ENCODE measurements around the gene ADD1.

The ADD1 gene

DNA sequence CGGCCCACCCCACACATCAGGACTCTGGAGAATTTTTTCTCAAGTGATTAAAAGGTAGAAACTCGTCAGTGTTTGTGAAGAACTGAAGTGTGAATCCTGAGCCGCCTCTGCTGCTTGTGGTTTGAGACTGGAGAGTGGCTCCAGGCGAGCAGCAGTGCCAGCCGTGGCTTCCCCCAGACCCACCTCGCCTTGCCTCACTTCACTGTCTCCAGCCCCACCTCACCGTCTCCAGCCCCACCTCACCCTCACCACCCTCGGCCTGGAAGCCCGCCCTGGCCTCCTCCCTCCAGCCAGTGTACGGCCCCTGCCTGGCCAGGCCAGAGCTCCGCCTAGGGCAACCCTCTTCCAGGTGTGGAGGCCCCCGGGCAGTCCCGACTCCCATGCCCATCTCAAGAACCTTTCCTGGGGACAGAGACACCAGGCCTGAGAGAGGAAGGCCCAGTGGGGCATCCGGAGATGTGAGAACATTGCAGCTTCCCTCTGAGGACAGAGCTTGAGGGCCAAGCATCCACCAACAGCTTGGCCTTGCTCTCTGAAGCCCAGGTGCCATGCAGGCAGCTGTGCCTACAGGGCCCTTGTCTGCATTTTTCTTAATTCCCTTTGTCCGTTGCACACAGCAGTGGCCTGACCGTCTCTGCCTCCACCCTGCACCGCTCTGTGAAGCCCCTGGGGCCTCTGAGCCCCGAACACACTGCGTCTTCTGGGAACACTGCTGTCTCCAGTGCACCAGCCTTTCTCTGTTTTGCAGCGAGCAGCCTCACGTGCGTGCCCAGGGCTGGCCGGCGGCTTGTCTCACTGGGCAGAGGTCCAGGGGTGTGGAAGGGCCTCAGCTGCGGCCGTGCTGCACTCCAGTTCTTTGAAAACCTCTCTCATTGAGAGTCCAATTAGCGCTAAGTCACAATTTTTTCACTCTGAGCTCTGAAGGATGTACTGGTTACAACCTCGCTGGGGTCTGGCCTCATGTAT, 37.0 kb upstream of the ADD1 start:
- DNase-seq, result no peak

DNA sequence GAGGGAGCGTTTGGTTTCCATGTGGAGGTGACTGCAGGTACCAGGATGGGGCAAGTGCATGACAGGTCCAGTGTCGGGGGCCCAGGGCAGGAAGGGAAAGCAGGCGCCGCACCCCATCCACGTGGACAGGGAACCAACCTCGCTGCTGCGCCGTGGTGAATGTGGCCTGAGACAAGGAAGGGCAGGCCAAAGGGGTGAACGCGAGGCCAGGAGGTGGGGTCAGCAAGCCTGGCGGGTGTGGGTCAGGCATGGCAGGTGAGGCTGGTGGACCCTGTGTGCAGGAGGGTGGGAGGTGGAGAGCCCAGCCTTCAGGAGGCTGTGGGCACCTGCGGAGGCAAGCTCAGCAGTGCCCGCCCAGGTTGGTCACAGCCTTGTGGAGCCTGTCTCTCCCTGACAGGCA, 36.1 kb upstream of the ADD1 start:
- no peak for DNase-seq

DNA sequence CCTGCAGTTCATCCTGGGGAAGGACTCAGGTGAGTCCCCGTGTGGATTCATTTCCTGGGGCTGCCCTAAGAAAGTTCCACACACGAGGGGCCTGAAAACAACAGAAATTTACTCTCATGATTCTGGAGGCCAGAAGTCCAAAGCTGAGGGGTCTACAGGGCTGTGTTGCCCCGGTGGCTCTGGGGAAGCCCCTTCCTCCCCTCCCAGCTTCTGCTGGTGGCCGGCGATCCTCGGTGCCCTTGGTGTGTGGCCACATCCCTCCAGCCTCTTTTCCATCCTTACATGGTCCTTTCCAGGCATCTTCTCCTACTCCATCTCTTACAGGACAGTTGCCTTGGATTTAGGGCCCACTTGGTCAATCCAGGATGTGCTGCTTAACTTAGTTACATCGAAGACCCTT, 35.6 kb upstream of the ADD1 start:
- DNase-seq, result no peak

DNA sequence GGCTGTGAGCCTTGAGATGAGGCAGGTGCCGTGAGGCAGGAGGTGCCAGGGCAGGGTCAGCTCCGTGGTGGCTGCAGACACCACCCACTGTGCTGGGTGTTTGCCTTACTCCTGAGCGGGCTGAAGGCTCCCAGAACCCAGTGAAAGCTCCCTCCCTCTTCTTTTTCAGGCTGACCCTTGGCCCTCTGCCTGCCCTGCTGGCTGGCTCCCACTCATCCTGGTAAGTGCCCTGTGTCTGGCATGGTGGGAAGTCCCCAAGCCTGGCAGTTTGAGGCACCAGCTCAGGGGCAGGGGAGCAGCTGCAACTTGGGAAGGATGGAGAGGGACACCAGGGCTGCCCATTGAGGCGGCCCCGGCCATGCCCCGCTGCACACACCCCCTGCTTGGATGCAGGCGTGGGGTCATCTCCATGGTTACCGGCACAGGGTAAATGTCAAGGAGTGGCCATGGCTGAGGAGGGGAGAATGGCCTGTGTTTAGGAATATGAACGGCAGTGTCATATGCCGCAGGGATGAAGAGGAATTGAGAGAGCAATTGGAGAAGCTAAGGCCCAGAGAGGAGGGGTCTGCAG, 33.9 kb upstream of the ADD1 start:
- DNase-seq, result no peak

DNA sequence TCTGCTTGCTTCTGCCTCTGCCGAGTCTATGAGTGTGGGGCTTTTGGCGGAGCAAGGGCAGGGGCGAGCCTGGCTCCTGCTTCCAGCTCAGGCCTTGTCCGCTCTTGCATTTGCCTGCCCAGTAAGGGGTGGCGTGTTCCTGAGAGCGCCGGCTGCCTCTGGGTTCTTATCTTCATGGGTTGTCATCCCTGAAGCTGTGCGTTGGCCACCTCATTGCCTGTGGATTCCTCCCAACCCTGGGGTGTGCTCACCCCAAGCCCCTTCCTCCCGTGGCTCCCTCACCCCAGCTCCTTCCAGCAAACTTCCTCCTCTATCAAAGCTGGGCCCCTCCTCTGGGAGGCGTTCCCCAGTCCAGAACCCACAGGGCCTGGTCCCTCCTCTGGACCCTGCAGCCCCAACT, 33.3 kb upstream of the ADD1 start:
- no peak for DNase-seq

DNA sequence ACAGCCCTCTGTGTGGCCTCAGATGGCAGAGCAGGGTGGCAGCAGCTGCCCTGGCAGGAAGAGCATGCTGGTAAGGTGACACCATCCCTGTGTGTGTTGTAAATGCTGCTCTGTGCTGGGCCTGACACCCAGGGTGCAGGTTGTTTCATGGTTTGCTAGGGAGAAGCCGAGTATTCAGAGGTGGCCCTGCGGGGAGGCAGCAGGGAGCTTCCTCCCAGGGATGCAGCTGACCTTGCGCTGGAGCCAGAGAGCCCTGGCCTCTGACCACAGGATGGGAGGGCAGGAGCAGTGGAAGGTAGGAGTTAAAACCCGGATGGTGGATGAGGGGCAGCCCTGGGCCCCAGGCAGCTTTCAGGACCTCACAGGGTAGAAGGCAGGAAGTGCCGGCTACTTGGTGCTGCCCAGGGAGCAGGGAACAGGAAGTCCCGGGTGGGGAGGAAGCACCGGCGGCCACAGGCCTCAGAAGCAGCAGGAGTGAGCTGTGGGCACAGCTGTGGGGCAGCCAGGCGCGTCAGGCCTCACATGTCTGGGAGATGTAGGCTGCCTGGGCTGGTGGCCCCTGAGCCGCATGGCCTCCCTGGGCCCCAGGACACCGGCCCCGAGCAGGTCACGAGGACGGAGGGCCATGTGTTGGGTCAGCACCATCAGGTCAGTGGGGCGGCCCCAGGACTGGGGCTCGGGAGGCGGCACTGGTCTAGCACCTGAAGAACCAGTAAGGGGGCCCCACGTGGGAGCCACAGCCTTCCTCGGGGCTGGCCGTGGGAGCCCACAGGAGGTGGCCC, 31.6 kb upstream of the ADD1 start:
- DNase-seq, result peak; percentile 46

DNA sequence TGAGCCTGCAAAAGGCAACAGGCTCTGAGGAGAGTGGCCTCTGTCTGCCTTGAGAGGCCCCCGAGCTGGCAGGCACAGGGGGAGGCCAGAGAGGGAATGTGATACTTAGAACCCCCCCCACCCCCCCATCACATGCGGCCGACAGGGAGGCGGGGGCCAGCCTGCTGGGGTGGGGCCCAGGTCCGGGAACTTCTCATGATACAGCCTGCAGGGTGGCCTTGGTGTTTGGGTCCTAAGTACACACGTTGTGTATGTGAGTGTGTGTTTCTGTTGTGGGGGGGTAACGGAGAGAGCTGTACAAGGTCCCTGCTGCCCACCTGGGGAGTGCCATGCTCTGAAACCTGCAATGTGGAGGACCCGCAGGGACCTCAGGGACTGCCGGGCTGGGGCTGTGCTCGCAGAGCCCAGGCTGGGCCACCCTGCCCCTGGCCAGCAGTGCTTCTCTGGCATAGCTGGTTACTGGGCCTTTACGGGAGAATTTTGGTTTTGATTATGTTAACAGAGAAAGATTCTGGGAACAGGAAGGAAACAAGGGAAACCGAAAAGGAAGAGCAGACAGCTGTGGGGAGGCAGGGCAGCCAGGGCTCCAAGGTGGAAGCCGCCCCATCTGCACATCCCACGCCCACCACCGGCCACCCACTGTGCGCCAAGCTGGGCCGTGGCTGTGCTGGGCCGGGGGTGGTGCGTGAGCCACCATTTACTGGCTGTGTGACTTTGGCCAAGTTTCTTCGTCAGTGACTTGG, 30.9 kb upstream of the ADD1 start:
- no peak for DNase-seq

DNA sequence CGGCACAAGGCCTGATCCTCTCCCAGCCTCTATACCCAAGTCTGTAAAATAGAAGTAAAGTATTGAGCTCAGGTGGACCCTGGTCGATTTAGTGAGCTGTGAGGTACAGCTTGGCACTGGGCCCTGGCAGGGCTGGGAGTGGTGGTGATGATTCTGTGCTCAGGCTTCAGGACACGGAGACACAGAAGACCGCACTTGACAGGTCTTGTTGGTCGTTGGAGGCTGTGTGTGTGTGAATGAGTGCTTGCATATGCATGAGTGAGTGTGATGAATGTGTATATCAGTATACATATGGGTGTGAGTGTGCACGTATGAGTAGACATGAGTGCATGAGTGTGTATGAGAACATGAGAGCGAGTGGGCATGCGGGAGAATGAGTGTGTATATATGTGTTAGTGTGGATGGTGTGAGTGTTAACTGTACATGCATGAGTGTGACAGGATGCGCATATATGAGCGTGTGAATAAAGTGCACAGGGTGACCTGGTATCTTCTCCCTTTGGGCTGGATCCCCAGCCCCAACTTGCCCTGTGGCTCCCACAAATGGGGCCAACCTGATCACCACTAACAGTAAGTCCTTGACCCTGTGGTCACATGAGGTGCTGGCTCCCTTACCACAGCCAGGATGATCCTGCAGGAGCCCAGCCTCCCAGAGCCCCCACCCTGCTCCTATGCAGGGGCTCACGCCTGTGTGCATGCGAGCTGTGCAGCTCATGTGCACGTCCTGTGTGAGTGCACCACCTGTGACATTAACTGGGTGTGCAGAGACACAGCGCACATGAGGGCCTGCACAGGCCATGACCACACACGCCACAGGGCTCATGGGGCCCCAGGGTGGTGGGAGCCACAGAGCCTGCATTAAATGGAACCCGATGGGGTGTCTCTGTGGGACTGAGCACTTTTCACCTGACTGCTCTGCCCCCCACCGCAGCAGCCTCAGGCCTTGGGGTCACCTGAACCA, 29.9 kb upstream of the ADD1 start:
- no peak for DNase-seq

DNA sequence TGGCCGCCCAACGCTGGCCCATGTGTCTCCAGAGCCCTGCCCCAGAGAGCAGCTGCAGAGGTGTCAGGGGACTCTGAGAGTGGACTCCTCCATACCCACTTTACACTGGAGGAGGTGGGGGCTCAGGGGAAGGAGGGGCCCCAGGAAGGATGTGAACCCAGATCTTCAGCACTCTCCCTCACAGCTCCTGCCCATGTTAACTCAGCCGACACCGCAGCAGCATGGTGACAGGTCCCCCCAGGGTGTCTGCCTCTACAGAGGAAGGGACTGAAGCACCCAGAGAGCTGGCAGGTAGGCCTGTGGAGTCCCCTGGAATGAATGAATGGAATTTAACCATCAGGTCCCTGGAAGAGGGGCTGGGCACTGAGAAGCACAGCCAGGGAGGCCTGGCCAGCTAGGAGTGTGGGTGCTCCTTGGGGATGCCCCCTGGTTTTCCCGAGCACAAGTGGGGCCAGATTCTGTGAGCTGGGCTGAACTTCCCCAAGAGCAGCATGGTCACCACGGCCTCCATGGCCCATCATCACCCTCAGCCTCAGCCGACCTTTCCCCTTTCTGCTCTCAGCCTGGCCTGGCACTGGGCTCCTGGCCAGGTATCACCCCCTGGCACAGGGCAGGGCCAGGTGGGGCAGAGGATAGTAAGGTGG, 28.9 kb upstream of the ADD1 start:
- no peak for DNase-seq

DNA sequence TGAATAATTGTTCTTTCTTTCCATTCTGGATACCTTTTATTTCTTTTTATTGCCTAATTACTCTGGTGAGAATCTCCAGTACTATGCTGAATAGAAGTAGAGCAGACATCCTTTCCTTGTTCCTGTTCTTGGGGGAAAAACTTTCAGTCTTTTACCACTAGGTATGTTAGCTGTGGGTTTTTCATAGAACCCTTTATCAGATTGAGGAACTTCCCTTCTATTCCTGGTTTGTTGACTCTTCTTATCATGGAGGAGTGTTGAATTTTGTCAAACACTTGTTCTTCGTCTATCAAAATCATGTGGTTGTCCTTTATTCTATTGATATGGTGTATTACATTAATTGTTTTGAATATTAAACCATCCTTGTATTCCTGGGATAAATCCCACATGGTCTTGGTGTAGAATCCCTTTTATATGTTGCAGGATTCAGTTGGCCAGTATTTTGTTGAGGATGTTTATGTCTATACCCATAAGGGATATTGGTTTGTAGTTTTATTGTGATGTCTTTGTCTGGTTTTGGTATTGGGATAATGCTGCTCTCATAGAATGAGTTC, 27.2 kb upstream of the ADD1 start:
- no peak for DNase-seq

DNA sequence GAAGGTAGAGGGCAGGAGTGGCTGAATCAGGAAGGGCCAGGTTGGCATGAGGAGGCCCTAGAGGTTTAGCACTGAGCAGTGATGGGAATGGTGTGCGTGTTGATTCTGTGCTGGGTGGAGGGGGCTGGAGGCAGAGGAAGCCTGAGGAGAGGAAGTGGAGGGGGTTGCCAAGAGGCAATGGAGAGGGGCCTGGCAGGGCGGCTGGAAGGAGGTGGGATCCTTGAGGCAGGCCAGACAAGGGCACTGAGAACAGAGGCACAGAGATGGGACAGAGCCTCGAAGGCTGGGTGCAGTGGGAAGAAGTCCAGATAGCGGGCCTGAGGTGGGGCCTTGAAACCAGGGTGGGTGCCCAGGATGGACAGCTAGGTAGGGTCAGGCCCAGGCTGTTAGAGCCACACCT, 26.5 kb upstream of the ADD1 start:
- DNase-seq, result no peak

DNA sequence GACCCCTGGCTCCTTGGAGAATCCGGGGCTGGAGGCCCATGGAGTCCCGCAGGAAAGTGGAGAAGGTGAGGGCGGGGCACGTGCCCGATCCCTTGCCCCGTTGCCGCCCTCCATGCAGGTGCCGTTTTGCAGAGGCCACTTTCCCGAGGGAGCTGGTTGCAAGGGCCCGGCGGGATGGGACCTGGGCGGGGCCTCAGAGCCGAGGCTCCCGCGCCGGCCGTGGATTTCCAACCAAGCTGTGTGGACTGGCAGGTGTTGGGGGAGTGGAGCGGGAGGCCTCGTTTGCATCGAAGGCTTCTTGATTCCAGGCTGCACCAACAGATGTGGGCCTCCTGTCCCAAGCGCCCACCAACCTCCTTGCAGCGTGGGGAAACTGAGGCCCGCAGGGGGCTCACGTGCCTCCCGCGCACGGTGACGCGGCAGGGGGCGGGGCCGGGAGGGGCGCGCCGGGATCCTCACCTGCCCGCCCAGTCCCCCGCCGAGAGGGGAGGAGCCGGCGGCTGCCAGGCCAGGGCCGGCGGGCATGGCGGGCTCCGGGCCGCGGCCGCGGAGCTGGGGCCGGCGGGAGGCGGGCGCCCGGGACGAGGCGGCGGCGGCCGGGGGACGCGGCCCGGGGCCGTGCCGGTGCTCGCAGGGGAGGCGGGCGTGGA, 25.8 kb upstream of the ADD1 start:
- DNase-seq, result no peak

DNA sequence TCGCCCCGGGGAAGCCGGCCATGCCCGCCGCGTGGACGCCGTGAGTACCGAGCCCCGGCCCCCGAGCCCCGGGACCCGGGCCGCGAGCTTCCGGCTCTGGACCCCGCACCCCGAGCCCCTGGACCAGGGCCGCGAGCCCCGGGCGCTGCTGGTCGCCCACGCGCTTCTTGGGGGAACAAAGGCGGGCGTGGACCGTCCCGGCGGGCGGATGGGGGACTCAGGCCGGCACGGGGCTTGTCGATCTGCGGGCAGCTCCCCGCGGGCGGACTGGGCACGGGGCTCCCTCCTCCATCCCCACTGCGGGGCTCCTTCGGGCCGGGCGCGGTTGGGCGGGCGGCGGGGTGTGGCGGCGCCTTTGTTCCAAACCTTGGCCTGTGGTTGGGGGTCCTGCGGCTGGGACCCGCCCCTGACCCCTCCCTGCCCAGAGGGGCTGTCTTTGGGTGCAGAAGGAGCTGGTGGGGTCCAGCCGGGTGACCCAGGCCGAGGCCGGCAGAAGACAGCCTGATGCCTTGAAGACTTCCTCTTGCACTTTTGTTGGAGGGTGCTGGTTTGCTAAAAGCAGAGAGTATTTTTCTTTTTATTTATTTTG, 25.2 kb upstream of the ADD1 start:
- DNase-seq, result no peak

DNA sequence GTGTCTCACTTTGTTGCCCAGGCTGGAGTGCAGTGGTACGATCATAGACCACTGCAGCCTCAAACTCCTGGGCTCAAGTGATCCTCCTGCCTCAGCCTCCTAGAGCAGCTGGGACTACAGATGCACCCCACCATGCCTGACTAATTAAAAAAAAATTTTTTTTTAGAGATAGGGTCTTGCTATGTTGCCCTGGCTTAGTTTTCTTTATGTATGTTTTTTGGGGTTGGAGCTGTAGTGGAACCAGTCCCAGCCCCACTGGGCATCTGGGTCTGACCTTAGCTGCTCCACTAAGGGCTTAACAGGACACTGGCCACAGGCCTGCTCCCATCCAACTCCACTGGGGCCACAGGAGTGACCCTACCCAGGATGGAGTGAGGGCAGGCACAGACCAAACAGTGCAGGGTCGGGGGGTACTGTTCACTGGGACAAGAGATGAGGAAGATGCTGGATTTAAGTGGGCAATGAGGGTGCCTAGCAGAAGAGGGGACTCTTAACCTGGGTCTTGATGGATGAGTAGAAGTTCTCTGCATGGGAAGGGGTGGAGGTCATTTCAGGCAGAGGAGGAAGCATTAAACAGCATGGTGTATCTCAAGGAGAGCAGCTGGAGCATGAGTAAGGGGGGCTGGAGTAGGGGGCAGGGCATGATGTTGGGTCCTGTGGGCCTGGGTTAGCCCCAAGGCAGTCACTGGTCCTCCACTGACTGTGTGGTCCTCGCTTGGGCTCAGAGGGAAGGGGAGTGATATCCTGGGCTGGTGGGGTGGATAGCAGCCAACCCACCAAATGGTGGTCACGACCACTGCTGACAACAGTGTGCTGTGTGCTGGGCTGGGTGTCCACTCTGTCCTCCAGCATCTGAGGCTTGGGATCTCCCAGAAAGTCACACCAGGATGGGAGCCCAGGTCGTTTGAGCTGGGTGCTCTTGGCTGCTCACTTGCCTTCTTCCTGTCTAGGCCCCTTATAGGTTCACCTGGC, 24.1 kb upstream of the ADD1 start:
- no peak for DNase-seq

DNA sequence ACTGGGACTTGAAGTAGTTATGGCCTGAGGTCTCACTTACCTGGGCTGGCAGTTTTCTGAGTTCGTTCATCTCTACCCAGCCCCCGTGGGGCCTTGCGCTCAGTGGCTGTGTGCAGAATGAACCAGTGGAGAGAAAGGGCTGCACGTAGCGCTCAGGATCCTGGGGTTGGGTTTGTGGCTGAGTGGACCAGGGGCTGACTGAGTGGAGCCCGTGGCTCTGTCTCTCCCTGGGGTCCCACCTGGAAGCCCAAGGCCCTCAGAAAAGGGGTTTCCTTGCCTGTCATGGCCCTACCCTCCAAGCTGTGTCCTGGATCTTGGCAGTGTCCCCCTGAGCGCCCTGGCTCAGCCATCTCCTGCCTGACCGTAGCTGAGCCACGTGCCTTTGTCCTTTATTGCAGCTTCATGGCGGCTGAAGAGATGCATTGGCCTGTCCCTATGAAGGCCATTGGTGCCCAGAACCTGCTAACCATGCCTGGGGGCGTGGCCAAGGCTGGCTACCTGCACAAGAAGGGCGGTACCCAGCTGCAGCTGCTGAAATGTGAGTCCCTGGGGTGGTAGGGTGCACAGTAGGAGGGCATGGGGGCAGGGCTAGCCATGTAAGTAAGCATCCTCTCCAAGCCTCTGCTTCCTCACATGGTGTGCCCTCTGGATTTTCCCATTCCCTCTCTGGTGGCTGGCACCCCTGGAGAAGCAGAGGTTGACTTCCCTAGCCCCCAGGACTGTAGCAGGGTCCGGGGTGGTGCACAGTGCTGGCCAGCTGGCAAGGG, 23.2 kb upstream of the ADD1 start:
- DNase-seq, result no peak

DNA sequence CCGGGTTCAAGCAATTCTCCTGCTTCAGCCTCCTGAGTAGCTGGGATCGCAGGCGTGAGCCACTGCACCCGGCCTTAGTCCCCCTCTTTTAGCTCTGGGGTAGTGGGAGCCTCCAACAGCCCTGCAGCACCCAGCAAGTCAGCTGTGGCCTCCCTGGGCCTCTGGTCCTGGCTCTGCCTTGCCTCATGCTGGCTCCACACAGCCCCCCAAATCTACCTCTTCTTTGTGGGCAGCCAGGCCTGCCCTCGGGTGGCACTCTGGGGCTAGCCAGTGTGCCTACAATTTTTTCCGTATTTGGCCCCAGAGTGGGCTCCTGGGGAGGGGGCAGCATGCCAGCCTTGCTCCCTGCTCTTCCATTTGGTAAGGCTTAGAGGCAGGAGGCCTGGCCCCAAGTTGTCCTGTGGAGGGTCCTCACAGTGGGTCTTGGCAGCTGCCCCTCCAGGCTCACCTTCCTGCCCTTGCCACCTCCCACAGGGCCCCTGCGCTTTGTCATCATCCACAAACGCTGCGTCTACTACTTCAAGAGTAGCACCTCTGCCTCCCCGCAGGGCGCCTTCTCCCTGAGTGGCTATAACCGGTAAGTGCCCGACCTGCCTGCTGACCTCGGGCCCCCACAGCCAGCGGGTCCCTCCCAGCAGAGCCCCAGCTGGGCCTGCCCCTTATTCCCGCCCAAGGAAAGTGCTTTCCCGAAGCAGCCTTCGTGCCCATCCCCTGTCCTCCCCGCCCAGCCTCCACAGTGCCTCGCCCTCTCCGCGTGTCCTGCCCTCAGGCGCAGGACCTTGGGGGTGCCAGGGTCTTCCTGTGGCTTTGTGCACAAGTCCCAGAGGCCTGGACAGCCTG, 21.0 kb upstream of the ADD1 start:
- DNase-seq, result no peak

DNA sequence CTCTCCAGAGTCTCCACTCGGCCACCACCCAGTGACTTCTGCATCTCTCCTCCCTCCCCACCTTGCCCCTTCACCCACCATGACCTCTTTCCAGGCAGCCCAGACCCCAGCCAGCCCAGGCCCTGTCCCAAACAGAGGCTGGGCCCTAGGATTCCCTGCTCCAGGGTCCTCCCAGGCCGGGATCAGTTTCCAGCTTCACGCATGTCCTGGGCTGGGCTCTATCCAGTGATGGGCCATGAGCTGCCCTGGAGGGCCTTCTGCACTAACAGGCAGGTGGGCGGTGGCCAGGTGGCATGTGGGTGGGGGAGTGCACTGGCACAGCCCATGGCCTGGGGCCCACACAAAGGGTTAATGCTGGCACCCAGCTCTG, 20.4 kb upstream of the ADD1 start:
- DNase-seq, result no peak

Measured in kidney glomerular epithelial cell (primary cell).